ENCODE data around the gene CCR5AS.

DNA sequence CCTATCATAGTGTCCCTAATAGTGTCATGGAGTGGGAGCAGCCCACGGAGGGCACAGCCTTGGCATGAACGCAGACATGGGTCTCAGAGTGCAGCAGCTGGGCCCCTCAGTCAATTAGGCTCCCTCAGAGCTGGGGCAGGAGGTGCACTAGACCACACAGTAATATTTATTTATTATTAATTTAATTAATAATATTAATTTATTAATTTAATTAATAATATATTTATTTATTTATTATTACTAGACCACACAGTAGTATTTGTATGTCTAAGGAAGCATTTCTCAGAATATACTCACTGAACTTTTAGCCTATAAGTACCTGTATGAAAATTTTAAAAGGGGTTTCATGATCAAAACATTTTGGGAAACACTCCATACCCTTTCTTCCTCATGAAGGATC, 5.3 kb downstream of the CCR5AS start:
- TF ChIP-seq, protein P1, sequence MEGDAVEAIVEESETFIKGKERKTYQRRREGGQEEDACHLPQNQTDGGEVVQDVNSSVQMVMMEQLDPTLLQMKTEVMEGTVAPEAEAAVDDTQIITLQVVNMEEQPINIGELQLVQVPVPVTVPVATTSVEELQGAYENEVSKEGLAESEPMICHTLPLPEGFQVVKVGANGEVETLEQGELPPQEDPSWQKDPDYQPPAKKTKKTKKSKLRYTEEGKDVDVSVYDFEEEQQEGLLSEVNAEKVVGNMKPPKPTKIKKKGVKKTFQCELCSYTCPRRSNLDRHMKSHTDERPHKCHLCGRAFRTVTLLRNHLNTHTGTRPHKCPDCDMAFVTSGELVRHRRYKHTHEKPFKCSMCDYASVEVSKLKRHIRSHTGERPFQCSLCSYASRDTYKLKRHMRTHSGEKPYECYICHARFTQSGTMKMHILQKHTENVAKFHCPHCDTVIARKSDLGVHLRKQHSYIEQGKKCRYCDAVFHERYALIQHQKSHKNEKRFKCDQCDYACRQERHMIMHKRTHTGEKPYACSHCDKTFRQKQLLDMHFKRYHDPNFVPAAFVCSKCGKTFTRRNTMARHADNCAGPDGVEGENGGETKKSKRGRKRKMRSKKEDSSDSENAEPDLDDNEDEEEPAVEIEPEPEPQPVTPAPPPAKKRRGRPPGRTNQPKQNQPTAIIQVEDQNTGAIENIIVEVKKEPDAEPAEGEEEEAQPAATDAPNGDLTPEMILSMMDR (IDR thresholded peaks at IDR 0.05): no peak
- no peak for TF ChIP-seq ZFX (IDR thresholded peaks at IDR 0.05; ENCODE audit: borderline replicate concordance)

Measured in 22Rv1 (cell line).